ENCODE data around the gene CHD5.

The CHD5 gene

GRCh38 chr1:6109688-6110087 lies 70.4 kb downstream of the CHD5 start:
- no peak for DNase-seq

DNA sequence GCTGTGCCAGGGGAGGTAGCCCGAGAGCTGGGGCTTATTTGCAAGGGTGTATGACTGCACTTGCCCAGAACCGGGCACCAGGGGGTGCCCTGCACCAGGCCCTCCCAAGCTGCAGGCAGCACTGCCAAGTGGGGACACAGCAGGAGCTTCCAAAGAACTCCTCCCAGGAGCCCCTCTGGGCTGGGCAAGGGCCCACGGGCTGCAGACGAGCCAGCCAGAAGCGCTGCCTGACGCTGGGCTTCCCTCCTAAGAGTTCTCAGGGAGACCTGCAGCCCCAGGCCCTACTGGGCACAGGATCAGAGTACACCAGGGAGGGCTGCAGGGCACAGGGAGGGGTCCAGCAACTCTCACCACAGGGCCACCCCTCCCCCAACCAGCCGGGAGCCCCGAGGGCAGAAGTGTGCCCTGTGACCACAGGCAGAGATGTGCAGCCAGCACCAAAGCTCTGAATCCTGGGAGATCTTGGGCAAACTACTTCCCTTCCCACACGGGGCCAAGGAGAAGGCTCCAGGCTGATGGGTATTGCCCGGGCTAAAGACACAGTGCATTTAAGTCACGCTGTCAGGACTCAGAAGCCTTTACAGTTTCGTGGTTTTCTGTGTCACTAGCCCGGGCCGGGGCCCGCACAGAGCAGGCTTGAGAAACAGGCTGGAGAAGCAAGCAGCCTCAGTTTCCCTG lies 71.0 kb downstream of the CHD5 start:
- peak in 1 of 2 experiments; percentile 14 for DNase-seq

- no peak for DNase-seq
These were observed 71.6 kb downstream of the CHD5 start for GRCh38 chr1:6108476-6108875.

GRCh38 chr1:6107409-6108356 lies 72.4 kb downstream of the CHD5 start:
- DNase-seq: no peak

GRCh38 chr1:6106977-6107376 lies 73.1 kb downstream of the CHD5 start:
- no peak for DNase-seq

- DNase-seq: no peak
These were observed 73.8 kb downstream of the CHD5 start for GRCh38 chr1:6106321-6106731.

- no peak for DNase-seq
These were observed 74.4 kb downstream of the CHD5 start for GRCh38 chr1:6105763-6106162.

DNA sequence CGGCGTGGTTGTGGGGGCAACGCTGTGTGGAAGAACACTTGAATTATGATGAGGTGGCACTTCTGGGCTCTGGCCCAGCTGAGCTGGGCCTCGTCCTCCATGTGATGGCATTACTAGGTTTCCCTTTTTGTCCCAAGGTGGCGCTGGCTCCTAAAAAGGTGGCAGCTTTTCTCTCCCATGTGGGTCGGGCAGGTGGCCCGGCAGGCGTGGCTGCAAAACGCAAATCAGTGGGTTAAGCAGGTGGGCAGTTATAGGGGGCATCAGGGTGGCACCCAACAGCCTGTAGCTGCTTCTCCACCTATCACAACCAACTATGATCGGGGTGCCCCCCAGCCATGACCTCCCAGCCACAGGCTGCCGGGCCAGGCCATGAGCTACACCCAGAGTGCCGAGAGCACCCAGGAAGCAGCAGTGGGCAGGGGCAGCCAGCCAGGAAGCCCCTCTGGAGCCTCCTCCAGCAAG lies 74.9 kb downstream of the CHD5 start:
- DNase-seq: no peak

DNA sequence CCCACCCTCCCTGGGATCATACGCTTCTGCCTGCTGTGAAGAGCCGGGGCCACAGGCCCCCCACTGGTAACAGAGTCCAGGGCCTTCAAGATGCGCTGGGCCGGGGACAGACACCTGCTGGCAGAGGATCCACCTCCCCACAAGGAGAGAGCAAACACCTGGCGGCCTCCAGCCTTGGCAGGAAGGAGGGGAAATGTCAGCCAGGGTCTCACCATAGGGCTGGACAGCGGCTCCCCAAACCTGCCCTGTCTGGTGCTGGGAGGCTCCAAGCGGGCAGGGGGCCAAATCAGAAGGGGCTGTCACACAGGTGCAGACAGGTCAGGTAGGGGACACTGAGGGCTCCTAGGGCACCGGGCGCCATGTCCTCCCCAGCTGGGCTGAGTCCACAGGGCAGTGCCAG lies 75.5 kb downstream of the CHD5 start:
- no peak for DNase-seq

DNA sequence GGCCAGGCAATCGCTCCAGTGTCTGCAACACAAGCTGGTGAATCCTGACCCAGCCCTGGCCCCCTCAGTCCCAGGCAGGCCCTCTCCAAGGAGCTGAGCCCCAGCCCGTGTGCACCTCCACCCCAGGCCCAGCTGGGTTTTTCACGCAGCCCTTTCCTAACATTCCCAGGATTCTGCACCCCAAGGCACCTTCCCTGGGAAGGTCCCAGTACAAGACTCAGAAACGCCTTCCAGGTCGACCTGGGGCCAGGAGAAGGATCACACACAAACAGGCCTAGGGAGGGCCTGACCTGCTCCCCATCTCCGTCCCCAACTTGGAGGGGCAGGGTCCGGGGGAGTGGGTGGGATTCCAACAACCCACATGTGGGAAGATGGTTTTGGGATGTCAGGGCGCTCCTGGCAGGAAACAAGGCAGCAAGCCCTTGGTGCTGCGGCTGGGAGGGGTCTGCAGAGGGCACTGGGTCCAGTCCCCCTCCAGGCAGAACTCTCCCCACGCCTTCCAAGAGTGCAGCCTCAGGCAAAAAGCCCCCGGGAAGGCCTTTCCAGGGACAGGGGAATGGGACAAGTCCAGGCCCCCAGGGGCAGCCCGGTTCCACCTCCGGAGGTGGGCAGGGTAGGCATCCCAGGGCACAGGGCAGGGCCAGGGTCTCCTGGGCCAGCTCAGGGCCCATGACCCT lies 76.1 kb downstream of the CHD5 start:
- no peak for DNase-seq

DNA sequence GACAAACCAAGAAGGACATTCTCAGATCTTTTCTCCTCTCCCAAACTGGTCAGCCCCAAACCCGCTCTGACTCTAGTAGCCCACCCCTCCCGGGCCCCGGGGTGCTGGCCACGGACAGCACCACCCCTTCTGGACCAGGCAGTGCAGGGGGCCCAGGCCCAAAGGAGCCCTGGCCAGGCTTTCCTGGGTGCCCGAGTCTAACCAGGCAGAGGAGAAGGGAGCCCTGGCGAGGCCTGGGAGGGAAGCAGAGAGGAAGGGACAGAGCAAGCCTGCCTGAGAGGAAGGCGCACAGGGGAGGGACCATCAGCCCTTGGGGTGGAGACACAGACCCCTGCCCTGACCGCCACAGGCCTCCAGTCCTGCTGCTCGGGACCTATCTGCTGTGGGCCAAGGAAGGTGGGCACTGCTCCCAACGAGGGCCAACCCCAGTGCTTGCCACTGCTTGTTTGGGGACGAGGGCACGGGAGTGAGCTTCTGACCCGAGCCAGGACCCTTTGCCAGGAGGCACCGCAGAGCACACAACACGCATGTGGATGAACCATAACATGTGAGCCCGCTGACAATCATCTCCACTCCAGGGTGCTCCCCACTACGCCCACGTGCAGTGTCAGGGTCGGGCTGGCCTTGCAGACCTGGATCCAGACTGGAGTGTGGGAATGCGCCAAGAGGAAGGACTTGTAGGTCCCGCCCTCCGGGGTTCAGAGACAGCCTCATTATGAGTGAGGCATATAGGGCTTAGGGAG lies 76.8 kb downstream of the CHD5 start:
- no peak for DNase-seq

- no peak for DNase-seq
These were observed 77.6 kb downstream of the CHD5 start for GRCh38 chr1:6102532-6102845.

- DNase-seq: no peak
These were observed 78.1 kb downstream of the CHD5 start for GRCh38 chr1:6101826-6102531.

GRCh38 chr1:6100861-6101783 lies 79.0 kb downstream of the CHD5 start:
- DNase-seq: no peak

DNA sequence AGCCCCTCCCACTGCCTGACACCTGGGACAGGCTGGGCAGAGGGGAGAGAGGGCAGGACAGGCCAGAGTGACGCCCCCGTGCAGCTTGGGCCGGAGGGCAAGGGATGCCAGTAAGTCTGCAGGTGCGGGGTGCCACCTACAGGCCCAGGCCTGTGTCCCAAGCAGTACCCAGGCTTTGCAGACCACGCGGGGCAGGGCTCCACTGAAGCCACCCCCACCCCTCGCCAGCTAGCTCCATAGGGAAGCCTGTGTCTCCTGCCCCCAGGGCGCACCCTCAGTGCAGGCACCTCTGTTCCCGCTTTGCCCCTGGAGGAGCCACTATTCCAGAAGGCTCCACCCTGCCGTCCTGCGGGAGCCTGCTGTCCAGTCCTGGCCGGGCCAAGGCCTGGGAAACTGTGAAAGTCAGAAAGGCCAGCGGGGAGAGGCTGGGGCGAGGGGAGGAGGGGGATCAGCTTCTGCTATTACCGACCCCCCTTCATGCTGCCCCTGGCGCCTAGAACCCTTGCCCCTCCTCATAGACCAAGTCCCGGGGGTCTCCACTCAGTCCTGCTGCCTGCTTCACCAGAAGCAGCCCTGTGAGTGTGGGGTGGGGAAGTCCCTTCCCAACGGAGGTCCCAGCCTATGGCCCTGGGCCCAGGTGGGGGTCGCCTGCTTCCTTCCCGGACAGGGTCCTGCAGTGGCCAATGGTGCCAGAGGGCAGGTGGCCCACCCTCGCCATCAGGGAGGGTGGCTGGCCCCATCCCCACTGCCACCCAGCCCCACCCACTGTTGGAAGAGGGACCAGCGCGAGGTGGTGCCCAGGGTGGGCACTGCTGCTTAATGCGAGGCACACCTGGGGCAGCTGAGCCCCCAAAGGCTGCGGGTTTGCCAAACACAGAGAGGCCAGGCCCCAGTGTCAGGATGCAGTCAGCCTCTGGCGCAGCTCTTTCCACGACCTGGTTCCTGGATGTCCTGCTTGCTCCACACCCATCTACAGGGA lies 80.0 kb downstream of the CHD5 start:
- DNase-seq: no peak

DNA sequence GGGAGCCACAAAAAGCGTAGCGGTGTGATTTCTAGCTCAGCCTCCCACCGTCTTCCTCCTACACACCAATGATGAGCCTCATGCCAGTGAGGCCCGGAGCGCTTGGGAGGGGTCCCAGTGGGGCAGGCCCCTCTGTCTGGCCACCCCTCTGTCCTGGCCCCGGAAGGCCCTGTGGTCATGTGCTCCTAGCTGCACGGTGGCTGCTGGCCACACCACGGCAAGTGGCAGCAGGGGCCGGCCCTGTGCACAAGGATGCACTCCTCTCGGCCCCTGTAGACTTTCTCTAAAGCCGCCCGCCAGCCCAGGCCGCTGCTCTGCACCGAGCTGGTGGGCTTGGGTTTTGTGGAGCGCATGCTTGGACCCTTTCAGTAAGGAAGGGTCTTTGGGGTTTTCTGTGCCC lies 80.8 kb downstream of the CHD5 start:
- DNase-seq: no peak

DNA sequence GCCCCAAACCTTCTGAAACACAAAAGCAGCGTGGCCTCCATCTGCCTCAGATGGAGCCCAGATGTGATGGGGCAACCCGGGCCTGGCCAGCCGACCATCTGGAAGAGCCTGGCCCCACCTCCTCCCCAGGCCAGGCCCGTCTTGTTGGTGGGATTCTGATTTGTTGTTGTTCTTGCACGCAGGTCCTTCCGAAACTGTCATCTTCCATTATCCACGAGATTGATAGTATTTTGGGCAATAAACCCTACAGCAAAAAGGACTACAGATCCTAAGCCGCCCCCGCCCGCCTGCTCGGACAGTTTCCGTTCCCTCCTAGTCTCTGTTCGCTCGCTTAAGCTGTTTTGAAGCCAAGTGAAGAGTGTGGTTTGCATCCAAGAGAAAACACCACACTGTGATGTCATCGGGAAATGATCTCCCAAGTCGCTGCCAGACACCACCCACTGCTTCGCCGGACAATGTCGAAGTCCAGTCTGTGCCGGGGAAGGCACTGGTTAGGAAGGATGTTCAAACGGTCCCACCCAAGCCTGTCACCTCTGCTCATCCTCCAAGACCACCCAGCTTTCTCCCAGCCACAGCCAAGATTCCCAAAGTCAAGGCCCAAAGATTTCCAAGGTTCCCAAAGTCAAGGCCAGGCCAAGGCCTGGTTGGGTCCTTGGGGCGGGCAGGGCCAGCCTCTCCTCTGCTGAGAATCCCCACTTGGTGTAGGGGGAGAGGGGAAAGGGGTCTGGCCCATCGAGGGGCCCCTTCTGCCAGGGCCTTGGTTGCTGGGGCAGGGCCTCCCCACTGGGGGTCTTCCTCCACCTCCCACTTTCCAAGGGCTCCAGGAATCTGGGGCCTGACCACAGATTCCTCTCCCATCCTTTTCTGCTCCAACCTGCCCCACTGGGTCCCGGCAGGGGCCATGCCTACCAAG lies 81.6 kb downstream of the CHD5 start:
- no peak for DNase-seq

DNA sequence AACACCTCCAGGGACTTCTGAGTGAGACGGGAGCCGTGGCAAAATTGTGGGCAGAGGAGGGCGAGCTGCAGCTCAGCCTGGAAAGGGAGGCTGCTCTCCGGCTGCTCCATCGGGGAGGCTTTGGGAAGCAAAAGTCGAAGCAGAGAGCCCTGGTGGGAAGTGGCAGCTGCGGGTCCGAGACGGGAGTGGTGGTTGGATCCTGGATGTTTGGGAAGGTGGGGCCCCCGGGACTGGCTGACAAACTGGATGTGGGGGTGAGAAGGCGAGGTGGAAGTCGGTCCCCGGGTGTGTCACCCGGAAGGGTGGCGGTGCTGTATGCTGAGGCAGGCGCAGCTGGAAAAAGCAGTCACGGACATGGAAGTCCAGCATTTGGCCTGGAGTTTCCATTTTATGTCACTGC lies 82.3 kb downstream of the CHD5 start:
- no peak for DNase-seq

DNA sequence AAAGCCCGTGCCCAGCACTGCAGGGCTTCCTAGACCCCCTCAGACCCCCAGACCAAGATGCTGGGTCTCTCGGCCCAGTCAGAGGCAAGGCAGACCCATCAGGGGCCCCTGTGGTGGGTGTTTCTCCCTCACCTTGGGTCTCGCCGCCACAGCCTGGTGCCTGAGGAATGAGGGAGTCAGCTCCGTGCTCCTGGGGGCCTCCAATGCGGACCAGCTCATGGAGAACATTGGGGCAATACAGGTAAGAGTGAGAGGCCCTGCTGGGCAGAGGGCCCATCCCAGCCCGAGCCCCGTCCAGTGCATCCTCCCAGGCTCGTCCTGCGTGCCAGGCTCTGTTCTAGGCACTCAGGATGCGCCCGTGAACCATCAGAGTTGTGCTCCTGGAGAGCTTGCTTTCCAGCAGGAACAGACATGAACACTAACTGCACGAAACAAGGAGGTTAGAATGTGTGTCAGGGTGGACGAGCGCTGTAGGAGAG lies 83.0 kb downstream of the CHD5 start:
- DNase-seq: no peak
